ENCODE results near the gene TTLL10. TPM values are rescaled to one million over a fixed set of nuclear protein-coding genes. Genes with fewer than 3 reads are reported as not detected.
A peak's percentile ranks its signal among the peaks of the same experiment; 100 is the strongest.

TTLL10 gene
- total RNA-seq, 1 experiment from 2014 or later = 0.29 TPM

- Mint-ChIP-seq H3K4me3 (ENCODE audit: unreplicated experiment) (peak overlapping the region; percentile 65), H3K9me3 (ENCODE audit: unreplicated experiment) (no peaks in the 10 kb centered on the region), H3K27ac (ENCODE audit: unreplicated experiment) (peak overlapping the region; percentile 71), H3K4me1 (ENCODE audit: low read depth, unreplicated experiment) (peaks cover 6% of the 10 kb centered on the region), H3K27me3 (ENCODE audit: insufficient read depth, unreplicated experiment) (no peaks in the 10 kb centered on the region), H3K36me3 (ENCODE audit: insufficient read depth, unreplicated experiment) (peaks cover 32% of the 10 kb centered on the region)
- H3K27me3 ChIP-seq (replicated peaks; ENCODE audit: control insufficient read depth, insufficient read depth, low read length) = no peaks in the 10 kb centered on the region
- POLR2A ChIA-PET = no interaction called here
- H3K4me1 ChIP-seq = peaks cover 22% of the 10 kb centered on the region
- intact Hi-C loops (cut with micrococcal nuclease; ENCODE audit: unreplicated experiment) = no loop called here
- no TSS peak for BruUV-seq (replicated peaks)
- no peak for TF ChIP-seq CTCF (IDR thresholded peaks at IDR 0.05; ENCODE audit: insufficient read depth in 1 of 2, low read depth in 1 of 2, low read length in 1 of 2, severe bottlenecking in 1 of 2, unreplicated experiment in 1 of 2)
- CTCF ChIA-PET = no interaction called here
- no peak for DNase-seq
- no peaks in the 10 kb centered on the region for H3K9me3 ChIP-seq
- peak overlapping the region; percentile 34 for H3K4me3 ChIP-seq (ENCODE audit: low read depth, low read length)
- H3K36me3 ChIP-seq (ENCODE audit: control insufficient read depth, insufficient read depth, low read length) = peaks cover 2% of the 10 kb centered on the region; the same call in 1 of the 2 replicates
These were observed 59.3 kb downstream of the TTLL10 start for GRCh38 chr1:1232796-1233566.

GRCh38 chr1:1233567-1233892 is 59.9 kb downstream of the TTLL10 start:
- H3K9me3 Mint-ChIP-seq (ENCODE audit: unreplicated experiment) = no peaks in the 10 kb centered on the region
- no TSS peak for BruUV-seq (replicated peaks)
- H3K27ac Mint-ChIP-seq (ENCODE audit: unreplicated experiment) = peak overlapping the region; percentile 71
- no peaks in the 10 kb centered on the region for H3K27me3 Mint-ChIP-seq (ENCODE audit: insufficient read depth, unreplicated experiment)
- POLR2A ChIA-PET = no interaction called here
- Histone ChIP-seq H3K9me3 (no peaks in the 10 kb centered on the region), H3K4me1 (peaks cover 28% of the 10 kb centered on the region), H3K4me3 (ENCODE audit: low read depth, low read length) (no peak overlapping the region), H3K36me3 (ENCODE audit: control insufficient read depth, insufficient read depth, low read length) (peaks cover 2% of the 10 kb centered on the region; the same call in 1 of the 2 replicates), H3K27me3 (replicated peaks; ENCODE audit: control insufficient read depth, insufficient read depth, low read length) (no peaks in the 10 kb centered on the region)
- peaks cover 6% of the 10 kb centered on the region for H3K4me1 Mint-ChIP-seq (ENCODE audit: low read depth, unreplicated experiment)
- peaks cover 36% of the 10 kb centered on the region for H3K36me3 Mint-ChIP-seq (ENCODE audit: insufficient read depth, unreplicated experiment)
- CTCF ChIA-PET = no interaction called here
- intact Hi-C loops (cut with micrococcal nuclease; ENCODE audit: unreplicated experiment) = no loop called here
- H3K4me3 Mint-ChIP-seq (ENCODE audit: unreplicated experiment) = peak overlapping the region; percentile 65
- TF ChIP-seq CTCF (IDR thresholded peaks at IDR 0.05; ENCODE audit: insufficient read depth in 1 of 2, low read depth in 1 of 2, low read length in 1 of 2, severe bottlenecking in 1 of 2, unreplicated experiment in 1 of 2) = no peak
- DNase-seq = no peak

DNA sequence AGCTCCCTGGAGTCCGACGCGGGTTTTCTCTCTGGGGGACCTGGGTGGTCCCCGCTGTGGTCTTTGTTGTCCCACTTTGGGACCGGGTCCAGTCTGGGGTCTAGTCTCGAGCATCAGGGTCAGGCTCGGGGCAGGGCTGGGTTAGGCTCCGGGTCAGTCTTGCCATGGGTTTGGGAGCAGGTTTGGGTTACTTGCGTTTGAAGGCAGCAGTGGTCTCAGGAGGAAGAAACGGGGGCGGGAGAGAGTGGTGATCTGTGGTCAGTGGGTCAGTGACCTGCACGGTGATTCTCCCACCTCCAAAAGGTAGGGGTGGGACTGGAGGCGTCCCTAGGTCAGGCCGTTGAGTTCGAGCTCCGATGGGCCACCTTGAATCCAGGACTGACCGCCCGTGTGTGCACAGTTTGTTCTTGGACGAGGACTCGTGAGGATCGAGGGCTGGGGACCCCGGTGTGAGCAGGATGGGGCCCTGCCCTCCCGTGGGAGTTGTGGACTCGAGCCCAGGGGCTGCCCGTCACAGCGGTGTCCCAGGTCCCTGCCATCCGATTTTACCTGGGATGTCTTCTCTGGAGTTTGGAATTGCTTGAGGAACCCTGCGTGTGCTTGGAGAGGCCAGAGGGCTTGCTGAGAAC is 60.6 kb downstream of the TTLL10 start:
- H3K4me1 ChIP-seq = peaks cover 32% of the 10 kb centered on the region

More for the DNA sequence above, 60.6 kb downstream of the TTLL10 start:
- no peaks in the 10 kb centered on the region for H3K27me3 ChIP-seq (replicated peaks; ENCODE audit: control insufficient read depth, insufficient read depth, low read length)
- H3K27me3 Mint-ChIP-seq (ENCODE audit: insufficient read depth, unreplicated experiment) = no peaks in the 10 kb centered on the region
- peaks cover 41% of the 10 kb centered on the region for H3K36me3 Mint-ChIP-seq (ENCODE audit: insufficient read depth, unreplicated experiment)
- no peak for TF ChIP-seq CTCF (IDR thresholded peaks at IDR 0.05; ENCODE audit: insufficient read depth in 1 of 2, low read depth in 1 of 2, low read length in 1 of 2, severe bottlenecking in 1 of 2, unreplicated experiment in 1 of 2)
- peak overlapping the region; percentile 65 for H3K4me3 Mint-ChIP-seq (ENCODE audit: unreplicated experiment)
- POLR2A ChIA-PET = interaction anchor here (0.6 kb wide), 1 partner anchor 91 kb away, joined by 3 read pairs; no protein-coding TSS in a partner anchor
- peaks cover 6% of the 10 kb centered on the region for H3K4me1 Mint-ChIP-seq (ENCODE audit: low read depth, unreplicated experiment)
- intact Hi-C loops (cut with micrococcal nuclease; ENCODE audit: unreplicated experiment) = no loop called here
- H3K9me3 Mint-ChIP-seq (ENCODE audit: unreplicated experiment) = no peaks in the 10 kb centered on the region
- no peak overlapping the region for H3K27ac Mint-ChIP-seq (ENCODE audit: unreplicated experiment)
- peaks cover 2% of the 10 kb centered on the region; the same call in 1 of the 2 replicates for H3K36me3 ChIP-seq (ENCODE audit: control insufficient read depth, insufficient read depth, low read length)
- no peak for DNase-seq
- no peaks in the 10 kb centered on the region for H3K9me3 ChIP-seq
- CTCF ChIA-PET = no interaction called here
- H3K4me3 ChIP-seq (ENCODE audit: low read depth, low read length) = no peak overlapping the region
- no TSS peak for BruUV-seq (replicated peaks)

Measured in Caco-2 (cell line).